KOPT-K1 (cell line): ENCODE data around the gene PAIP1.
"Not testable (repeated sequence)": the region's sequence is repeated elsewhere in the genome, so short reads cannot be mapped to it uniquely, and the experiment has no call there.

Experiments
- H3K27ac ChIP-seq: fragments of 200-600 bp; sonication (generic); 2 replicates; pipeline ENCODE4 v1.5.1; 2016; ENCODE audit warnings: antibody characterized with exemption, mild to moderate bottlenecking, low read depth, low read length; ENCODE audit not compliant: poor library complexity, severe bottlenecking
- H3K36me3 ChIP-seq: fragments of 200-600 bp; sonication (generic); 2 replicates; pipeline ENCODE4 v1.5.1; 2017; ENCODE audit warnings: antibody characterized with exemption, mild to moderate bottlenecking, low read length, moderate library complexity; ENCODE audit not compliant: insufficient read depth
- H3K9me3 ChIP-seq: fragments of 200-600 bp; sonication (generic); 2 replicates; pipeline ENCODE4 v1.5.1; 2017; ENCODE audit warnings: antibody characterized with exemption, low read length, mild to moderate bottlenecking; ENCODE audit not compliant: insufficient read depth, poor library complexity, severe bottlenecking

Gene PAIP1

GRCh38 chr5:43582082-43583005, 25.5 kb upstream of the PAIP1 start:
- Histone ChIP-seq H3K36me3 (peaks cover 32% of the 10 kb centered on the region), H3K27ac (no peak overlapping the region), H3K9me3 (no peaks in the 10 kb centered on the region)

GRCh38 chr5:43581398-43581797, 24.5 kb upstream of the PAIP1 start:
- H3K9me3 ChIP-seq, result no peaks in the 10 kb centered on the region
- H3K27ac ChIP-seq, result no peak overlapping the region
- peaks cover 36% of the 10 kb centered on the region for H3K36me3 ChIP-seq

- H3K36me3 ChIP-seq, result peaks cover 43% of the 10 kb centered on the region
- not testable (repeated sequence) for H3K9me3 ChIP-seq, H3K27ac ChIP-seq
Measured at GRCh38 chr5:43580402-43581210, 23.7 kb upstream of the PAIP1 start.

- Histone ChIP-seq H3K27ac (no peak overlapping the region), H3K36me3 (peaks cover 27% of the 10 kb centered on the region), H3K9me3 (no peaks in the 10 kb centered on the region)
Measured at GRCh38 chr5:43573058-43573457, 16.2 kb upstream of the PAIP1 start.

GRCh38 chr5:43572357-43572756, 15.5 kb upstream of the PAIP1 start:
- no peak overlapping the region for H3K27ac ChIP-seq
- H3K36me3 ChIP-seq, result peaks cover 27% of the 10 kb centered on the region
- H3K9me3 ChIP-seq, result no peaks in the 10 kb centered on the region

- H3K9me3 ChIP-seq, result no peaks in the 10 kb centered on the region
- H3K27ac ChIP-seq, result no peak overlapping the region
- peaks cover 17% of the 10 kb centered on the region for H3K36me3 ChIP-seq
Measured at GRCh38 chr5:43571237-43571636, 14.4 kb upstream of the PAIP1 start.

- Histone ChIP-seq H3K27ac (no peak overlapping the region), H3K9me3 (no peaks in the 10 kb centered on the region)
Measured at GRCh38 chr5:43570450-43571158, 13.7 kb upstream of the PAIP1 start.

GRCh38 chr5:43569236-43569746, 12.4 kb upstream of the PAIP1 start:
- Histone ChIP-seq H3K27ac (no peak overlapping the region), H3K9me3 (no peaks in the 10 kb centered on the region), H3K36me3 (no peaks in the 10 kb centered on the region)

More at GRCh38 chr5:43570450-43571158, 13.7 kb upstream of the PAIP1 start:
- H3K36me3 ChIP-seq, result peaks cover 11% of the 10 kb centered on the region

- Histone ChIP-seq H3K27ac (no peak overlapping the region), H3K36me3 (no peaks in the 10 kb centered on the region), H3K9me3 (no peaks in the 10 kb centered on the region)
Measured at GRCh38 chr5:43567967-43568366, 11.1 kb upstream of the PAIP1 start.

GRCh38 chr5:43565043-43565442, 8.2 kb upstream of the PAIP1 start:
- Histone ChIP-seq H3K36me3 (no peaks in the 10 kb centered on the region), H3K9me3 (no peaks in the 10 kb centered on the region), H3K27ac (no peak overlapping the region)

GRCh38 chr5:43564289-43564850, 7.5 kb upstream of the PAIP1 start:
- no peaks in the 10 kb centered on the region for H3K36me3 ChIP-seq
- H3K27ac ChIP-seq, result no peak overlapping the region
- no peaks in the 10 kb centered on the region for H3K9me3 ChIP-seq

- Histone ChIP-seq H3K9me3 (no peaks in the 10 kb centered on the region), H3K27ac (no peak overlapping the region), H3K36me3 (no peaks in the 10 kb centered on the region)
Measured at GRCh38 chr5:43563321-43563720, 6.4 kb upstream of the PAIP1 start.

GRCh38 chr5:43561356-43561755, 4.5 kb upstream of the PAIP1 start:
- H3K27ac ChIP-seq, result no peak overlapping the region

GRCh38 chr5:43560128-43560527, 3.3 kb upstream of the PAIP1 start:
- H3K9me3 ChIP-seq, result no peaks in the 10 kb centered on the region
- peaks cover 5% of the 10 kb centered on the region for H3K36me3 ChIP-seq
- no peak overlapping the region for H3K27ac ChIP-seq

More at GRCh38 chr5:43561356-43561755, 4.5 kb upstream of the PAIP1 start:
- H3K36me3 ChIP-seq, result no peaks in the 10 kb centered on the region
- no peaks in the 10 kb centered on the region for H3K9me3 ChIP-seq

- Histone ChIP-seq H3K27ac (peak overlapping the region; percentile 87), H3K36me3 (peaks cover 41% of the 10 kb centered on the region)
- H3K9me3 ChIP-seq, result not testable (repeated sequence)
Measured at GRCh38 chr5:43556607-43556856, 345 bp downstream of the PAIP1 start.
